Subcutaneous adipose tissue (tissue), 4 donors: Measurements from ENCODE around the gene FAM53B. TPM values are rescaled to one million over a fixed set of nuclear protein-coding genes. Genes with fewer than 3 reads are reported as not detected.

ENCODE experiments used
- total RNA-seq, 4 donors: library from RNA; depleted of rRNA; stranded (reverse); fragments of >200 nt; gene quantifications; one replicate each; pipeline ENCODE4 v1.1.0, GENCODE V29; 2016
- TF ChIP-seq, protein P1 (sequence below): fragments of 450-650 bp; IDR thresholded peaks from one replicate; pipeline ENCODE4 v1.5.1; 2016; ENCODE audit warnings: low read depth, mild to moderate bottlenecking, control low read depth, antibody characterized with exemption, moderate library complexity

The FAM53B gene
- total RNA-seq, 4 donors from 2014 or later: 13.5 to 39.2 (median 29.5) TPM

DNA sequence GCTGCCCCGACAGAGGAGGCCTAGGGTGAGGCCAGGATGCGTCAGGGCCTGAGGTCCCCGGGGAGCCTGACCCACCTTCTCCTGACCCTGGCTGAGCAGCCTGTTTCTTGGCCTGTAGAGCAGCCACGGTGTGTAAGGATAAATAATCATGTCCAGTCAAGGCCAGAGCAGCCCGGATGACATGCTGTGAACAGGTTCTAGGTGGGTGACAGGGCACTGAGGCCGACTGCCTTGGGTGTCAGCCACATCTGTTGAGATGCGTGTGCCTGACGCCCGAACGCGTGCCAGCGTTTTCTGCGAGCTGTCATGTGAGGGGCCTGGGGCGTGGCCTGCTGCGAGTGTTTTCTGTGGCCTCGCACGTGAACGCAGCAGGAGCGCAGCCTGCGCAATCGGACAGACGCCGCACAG, 118.3 kb downstream of the FAM53B start:
- TF ChIP-seq, protein P1, sequence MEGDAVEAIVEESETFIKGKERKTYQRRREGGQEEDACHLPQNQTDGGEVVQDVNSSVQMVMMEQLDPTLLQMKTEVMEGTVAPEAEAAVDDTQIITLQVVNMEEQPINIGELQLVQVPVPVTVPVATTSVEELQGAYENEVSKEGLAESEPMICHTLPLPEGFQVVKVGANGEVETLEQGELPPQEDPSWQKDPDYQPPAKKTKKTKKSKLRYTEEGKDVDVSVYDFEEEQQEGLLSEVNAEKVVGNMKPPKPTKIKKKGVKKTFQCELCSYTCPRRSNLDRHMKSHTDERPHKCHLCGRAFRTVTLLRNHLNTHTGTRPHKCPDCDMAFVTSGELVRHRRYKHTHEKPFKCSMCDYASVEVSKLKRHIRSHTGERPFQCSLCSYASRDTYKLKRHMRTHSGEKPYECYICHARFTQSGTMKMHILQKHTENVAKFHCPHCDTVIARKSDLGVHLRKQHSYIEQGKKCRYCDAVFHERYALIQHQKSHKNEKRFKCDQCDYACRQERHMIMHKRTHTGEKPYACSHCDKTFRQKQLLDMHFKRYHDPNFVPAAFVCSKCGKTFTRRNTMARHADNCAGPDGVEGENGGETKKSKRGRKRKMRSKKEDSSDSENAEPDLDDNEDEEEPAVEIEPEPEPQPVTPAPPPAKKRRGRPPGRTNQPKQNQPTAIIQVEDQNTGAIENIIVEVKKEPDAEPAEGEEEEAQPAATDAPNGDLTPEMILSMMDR: no peak

DNA sequence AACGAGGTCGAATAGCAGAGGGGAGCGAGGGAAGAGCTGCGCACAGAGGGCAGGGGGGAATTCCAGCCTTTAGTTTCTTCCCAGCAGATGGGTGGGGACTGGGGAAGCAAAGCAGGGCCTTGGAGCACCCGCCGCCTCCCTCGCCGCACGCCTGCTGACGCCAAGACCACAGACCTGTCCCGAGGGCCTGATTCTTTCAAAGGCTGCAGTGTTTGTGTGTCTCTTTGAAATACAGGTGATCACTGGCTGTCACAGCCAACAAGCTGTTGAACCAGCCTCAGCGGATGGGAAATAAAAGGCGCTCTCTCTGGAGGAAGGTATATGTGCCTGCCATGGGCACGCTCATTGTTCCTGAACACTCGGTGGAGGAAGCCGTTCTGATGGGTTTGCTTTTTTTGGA, 119.3 kb downstream of the FAM53B start:
- TF ChIP-seq, protein P1: no peak

DNA sequence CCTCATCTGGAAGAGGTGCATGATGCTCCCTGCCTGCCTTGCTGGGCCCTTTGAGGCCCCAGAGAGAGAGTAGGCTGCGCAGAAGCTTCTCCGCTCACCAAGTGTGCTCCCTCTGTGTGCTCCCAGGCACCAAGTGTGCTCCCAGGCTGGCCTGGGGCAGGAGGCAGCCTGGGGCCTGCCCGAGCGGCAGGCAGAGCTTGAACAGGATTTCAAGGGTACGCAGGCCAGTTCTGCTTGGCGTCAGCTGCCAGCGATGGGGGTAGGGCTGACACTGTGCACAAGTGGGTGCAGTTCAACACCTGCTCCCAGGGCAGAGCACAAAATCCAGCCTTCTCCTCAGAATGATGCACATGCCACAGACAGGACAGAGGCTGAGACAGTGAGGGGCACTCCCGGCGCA, 119.7 kb downstream of the FAM53B start:
- TF ChIP-seq, protein P1: no peak

DNA sequence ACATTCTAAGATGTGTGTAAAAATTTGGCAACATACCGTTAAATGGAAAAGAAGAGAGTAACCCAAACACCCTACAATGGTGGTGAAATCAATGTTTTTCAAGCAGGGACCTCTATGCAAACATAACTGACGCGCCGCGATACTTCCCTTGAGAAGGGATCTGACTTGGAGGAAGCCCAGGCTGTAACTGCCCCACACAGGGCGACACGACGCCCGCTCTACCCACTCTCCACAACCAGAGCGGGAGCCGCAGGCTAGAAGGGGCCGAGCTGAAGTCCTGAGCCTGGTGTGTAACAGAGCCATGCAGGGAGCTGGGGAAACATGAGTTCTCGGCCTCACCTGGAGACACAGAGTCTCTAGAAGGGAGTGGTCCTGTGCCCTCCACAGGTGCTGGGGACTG, 120.2 kb downstream of the FAM53B start:
- TF ChIP-seq, protein P1: no peak

DNA sequence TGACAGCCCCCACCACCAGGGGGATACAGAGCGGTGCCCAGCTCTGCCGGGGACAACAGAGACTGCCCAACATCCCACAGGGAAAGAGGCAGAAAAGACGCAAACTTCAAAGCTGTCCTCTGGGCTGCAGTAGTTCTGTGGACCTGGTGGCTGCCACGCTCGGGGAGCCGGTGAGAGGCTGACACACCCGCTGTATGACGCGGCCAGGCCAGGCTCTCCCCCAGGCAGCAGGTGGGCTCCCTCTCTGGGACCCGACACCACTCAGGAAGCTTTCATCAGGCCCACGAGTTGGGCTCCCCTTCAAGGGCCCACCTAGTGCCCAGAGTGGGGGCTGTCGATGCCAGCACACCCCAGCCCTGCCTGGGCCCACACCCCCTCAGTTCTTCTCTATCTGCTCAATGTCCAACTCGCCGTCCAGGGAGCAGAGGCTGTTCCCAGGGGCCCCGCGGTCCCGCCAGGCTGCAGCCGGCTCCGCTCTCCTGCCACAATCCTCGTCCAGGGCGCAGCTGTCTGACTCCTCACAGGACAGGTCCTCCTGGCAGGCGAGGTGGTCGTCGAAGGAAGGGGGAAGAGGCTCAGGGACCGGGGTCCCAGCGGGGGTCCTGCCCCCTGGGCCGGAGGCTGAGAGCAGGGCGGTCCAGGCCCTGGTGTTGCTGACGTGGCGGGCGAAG, 121.2 kb downstream of the FAM53B start:
- TF ChIP-seq, protein P1: no peak

DNA sequence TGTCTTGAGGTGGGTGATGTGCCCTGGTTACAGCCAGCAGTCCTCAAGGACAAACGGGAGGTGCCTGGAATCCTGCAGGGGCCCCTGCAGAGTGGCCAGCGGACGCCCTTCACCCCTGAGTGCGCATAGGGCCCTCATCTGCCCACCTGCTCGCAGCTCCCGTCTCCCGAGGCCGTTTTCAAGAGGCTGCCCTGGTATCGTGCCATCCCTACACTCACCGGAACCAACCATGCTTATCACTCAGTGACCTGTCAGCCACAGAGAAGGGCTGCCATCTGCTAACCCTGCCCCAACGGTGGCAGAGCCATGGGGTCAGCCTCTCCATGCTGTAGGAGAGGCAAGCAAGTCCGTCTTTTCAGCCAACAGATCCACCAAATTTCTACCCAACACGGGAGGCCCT, 122.0 kb downstream of the FAM53B start:
- TF ChIP-seq, protein P1: no peak

DNA sequence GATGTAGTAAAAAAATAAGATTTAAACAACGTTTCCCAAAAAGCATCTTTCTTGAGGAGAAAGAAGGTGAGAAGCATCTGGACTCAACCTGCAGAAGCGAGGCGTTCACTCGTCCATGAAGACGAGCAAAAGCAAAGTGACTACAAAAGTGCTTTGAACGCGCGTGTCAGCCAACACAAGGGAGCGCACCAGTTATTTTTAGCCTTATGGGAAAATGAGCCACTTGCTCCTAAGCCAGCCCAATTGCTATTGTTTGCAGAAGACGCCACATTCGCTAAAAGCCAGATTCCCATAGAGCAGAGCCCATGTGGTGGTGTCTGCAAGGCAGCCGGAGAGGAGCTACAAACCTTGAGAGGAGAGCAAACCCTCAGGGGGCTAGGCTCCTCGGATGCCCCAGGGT, 122.5 kb downstream of the FAM53B start:
- TF ChIP-seq, protein P1: no peak
